ENCODE data around the gene NPTN.
"Not testable (repeated sequence)": the region's sequence is repeated elsewhere in the genome, so short reads cannot be mapped to it uniquely, and the experiment has no call there.

DNA sequence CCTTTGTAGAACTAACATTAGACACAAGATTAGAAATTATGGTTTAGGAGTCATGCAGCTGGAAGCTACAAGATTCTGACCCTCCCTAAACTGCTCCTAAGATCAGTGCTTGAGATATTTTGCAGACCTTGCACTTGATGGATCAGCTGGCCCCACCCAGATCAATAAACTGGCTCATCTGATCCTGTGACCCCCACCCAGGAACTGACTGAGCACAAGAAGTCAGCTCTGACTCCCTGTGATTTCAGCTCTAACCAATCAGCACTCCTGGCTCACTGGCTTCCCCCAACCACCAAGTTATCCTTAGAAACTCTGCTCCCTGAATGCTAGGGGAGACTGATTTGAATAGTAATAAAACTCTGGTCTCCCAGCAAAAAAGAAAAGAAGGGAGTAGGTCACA, 55.6 kb downstream of the NPTN start:
- TF ChIP-seq, protein P1, sequence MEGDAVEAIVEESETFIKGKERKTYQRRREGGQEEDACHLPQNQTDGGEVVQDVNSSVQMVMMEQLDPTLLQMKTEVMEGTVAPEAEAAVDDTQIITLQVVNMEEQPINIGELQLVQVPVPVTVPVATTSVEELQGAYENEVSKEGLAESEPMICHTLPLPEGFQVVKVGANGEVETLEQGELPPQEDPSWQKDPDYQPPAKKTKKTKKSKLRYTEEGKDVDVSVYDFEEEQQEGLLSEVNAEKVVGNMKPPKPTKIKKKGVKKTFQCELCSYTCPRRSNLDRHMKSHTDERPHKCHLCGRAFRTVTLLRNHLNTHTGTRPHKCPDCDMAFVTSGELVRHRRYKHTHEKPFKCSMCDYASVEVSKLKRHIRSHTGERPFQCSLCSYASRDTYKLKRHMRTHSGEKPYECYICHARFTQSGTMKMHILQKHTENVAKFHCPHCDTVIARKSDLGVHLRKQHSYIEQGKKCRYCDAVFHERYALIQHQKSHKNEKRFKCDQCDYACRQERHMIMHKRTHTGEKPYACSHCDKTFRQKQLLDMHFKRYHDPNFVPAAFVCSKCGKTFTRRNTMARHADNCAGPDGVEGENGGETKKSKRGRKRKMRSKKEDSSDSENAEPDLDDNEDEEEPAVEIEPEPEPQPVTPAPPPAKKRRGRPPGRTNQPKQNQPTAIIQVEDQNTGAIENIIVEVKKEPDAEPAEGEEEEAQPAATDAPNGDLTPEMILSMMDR (IDR thresholded peaks at IDR 0.05), result not testable (repeated sequence)
- TF ChIP-seq POLR2A (IDR thresholded peaks at IDR 0.05), result not testable (repeated sequence)
